Duodenal mucosa (tissue), 2 donors: Measurements from ENCODE around the gene TEX22.

Source experiments
- H3K27ac ChIP-seq: one replicate; pipeline ENCODE4 v1.7.0; 2013; ENCODE audit warnings: low read depth, low read length
- H3K27me3 ChIP-seq, 2 donors: one replicate each; pipeline ENCODE4 v1.7.0; 2013; ENCODE audit warnings: low read length in 2 of 2, control low read depth in 1 of 2; ENCODE audit not compliant: insufficient read depth in 2 of 2, control insufficient read depth in 1 of 2
- H3K36me3 ChIP-seq, 2 donors: one replicate each; pipeline ENCODE4 v1.7.0; 2013; ENCODE audit warnings: low read length in 2 of 2, control low read depth in 1 of 2; ENCODE audit not compliant: insufficient read depth in 2 of 2, control insufficient read depth in 1 of 2
- H3K4me1 ChIP-seq, 2 donors: one replicate each; pipeline ENCODE4 v1.7.0; 2013; ENCODE audit warnings: low read length in 2 of 2, control low read depth in 1 of 2; ENCODE audit not compliant: insufficient read depth in 2 of 2, control insufficient read depth in 1 of 2
- H3K4me3 ChIP-seq, 2 donors: one replicate each; pipeline ENCODE4 v1.7.0; 2013; ENCODE audit warnings: low read length in 2 of 2, low read depth in 1 of 2
- H3K9ac ChIP-seq, 2 donors: one replicate each; pipeline ENCODE4 v1.7.0; 2013; ENCODE audit warnings: low read length in 2 of 2, low read depth in 1 of 2
- H3K9me3 ChIP-seq, 2 donors: one replicate each; pipeline ENCODE4 v1.7.0; 2013; ENCODE audit warnings: low read length in 2 of 2, control low read depth in 1 of 2; ENCODE audit not compliant: control insufficient read depth in 1 of 2

The TEX22 gene

GRCh38 chr14:105440554-105440900 is 42.2 kb downstream of the TEX22 start:
- Histone ChIP-seq H3K4me1 (no peaks in the 10 kb centered on the region), H3K9ac (no peak overlapping the region), H3K27me3 (no peaks in the 10 kb centered on the region), H3K4me3 (no peak overlapping the region), H3K9me3 (no peaks in the 10 kb centered on the region), H3K36me3 (peaks cover 0 to 22% of the 10 kb centered on the region in 2 donors), H3K27ac (no peak overlapping the region)

DNA sequence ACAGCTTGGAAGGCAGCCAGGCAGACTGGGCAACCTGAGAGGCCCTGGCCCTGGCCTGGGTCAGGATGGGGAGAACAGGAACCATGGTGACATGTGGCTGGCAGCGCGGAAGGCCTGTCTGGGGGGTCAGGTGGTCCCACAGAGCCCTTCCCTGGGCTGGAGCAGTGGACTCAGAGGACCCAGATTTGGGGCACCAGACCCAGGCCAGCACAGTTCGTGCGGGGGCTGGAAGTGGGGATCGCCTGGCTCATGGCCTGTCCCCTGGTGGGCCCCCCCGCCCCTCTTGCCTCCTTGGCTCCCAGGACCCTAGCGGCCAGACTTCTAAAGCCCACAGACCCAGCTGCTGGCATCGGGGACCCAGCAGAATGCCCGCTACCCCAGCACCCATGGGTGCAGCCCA is 42.7 kb downstream of the TEX22 start:
- Histone ChIP-seq H3K9me3 (no peaks in the 10 kb centered on the region), H3K4me3 (no peak overlapping the region), H3K9ac (no peak overlapping the region), H3K27me3 (no peaks in the 10 kb centered on the region), H3K4me1 (no peaks in the 10 kb centered on the region), H3K36me3 (peaks cover 0 to 22% of the 10 kb centered on the region in 2 donors), H3K27ac (no peak overlapping the region)

DNA sequence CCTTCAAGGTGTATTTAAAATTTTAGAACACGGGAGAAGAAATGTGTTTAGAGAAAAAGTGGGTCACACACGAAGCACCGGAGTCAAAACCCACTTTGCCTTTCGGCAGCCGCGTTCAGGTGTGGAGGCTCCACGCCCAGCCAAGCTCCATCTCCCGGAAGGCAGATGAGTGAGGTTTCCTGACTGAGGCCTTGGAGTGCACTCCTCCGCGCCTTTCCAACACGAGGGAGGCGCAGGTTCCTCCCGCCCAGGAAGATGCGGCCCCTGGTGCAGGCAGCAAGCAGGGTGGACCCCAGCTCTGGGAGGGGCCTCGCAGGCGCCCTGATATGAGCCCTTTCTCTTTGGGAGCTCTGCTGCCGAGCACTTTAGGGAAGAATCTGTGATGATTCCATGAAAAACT is 43.8 kb downstream of the TEX22 start:
- no peaks in the 10 kb centered on the region for H3K27me3 ChIP-seq
- H3K27ac ChIP-seq, result no peak overlapping the region
- H3K36me3 ChIP-seq, result peaks cover 0 to 22% of the 10 kb centered on the region in 2 donors
- H3K9me3 ChIP-seq, result no peaks in the 10 kb centered on the region
- H3K9ac ChIP-seq, result no peak overlapping the region
- H3K4me1 ChIP-seq, result no peaks in the 10 kb centered on the region
- H3K4me3 ChIP-seq, result no peak overlapping the region

DNA sequence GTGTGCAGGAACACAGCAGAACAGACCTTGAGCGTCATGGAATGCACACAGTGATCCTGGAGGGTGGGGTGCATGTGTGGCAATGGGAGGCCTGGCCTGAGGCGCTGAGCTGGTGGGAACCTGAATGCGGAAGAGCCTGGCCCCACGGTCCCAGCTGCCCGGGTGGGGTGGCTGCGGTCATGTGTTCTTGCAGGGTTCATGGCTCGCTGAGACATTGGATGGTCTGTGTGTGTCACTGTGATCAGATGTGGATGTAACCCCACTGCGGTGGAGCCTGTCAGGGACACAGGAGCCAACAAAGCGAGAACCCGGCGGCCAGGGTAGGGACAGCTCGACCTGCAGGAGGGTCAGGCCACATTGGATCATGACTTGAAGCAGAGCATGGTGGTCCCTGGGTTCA is 44.5 kb downstream of the TEX22 start:
- no peaks in the 10 kb centered on the region for H3K27me3 ChIP-seq
- H3K4me1 ChIP-seq, result no peaks in the 10 kb centered on the region
- H3K27ac ChIP-seq, result no peak overlapping the region
- H3K9me3 ChIP-seq, result no peaks in the 10 kb centered on the region
- no peak overlapping the region for H3K4me3 ChIP-seq
- H3K9ac ChIP-seq, result no peak overlapping the region
- H3K36me3 ChIP-seq, result peaks cover 0 to 22% of the 10 kb centered on the region in 2 donors

GRCh38 chr14:105444859-105445258 is 46.5 kb downstream of the TEX22 start:
- H3K9me3 ChIP-seq, result no peaks in the 10 kb centered on the region
- no peak overlapping the region for H3K9ac ChIP-seq
- H3K4me1 ChIP-seq, result no peaks in the 10 kb centered on the region
- no peak overlapping the region for H3K27ac ChIP-seq
- no peak overlapping the region for H3K4me3 ChIP-seq
- H3K36me3 ChIP-seq, result peaks cover 0 to 17% of the 10 kb centered on the region in 2 donors
- H3K27me3 ChIP-seq, result no peaks in the 10 kb centered on the region

GRCh38 chr14:105445290-105445689 is 47.0 kb downstream of the TEX22 start:
- H3K36me3 ChIP-seq, result peaks cover 0 to 18% of the 10 kb centered on the region in 2 donors

DNA sequence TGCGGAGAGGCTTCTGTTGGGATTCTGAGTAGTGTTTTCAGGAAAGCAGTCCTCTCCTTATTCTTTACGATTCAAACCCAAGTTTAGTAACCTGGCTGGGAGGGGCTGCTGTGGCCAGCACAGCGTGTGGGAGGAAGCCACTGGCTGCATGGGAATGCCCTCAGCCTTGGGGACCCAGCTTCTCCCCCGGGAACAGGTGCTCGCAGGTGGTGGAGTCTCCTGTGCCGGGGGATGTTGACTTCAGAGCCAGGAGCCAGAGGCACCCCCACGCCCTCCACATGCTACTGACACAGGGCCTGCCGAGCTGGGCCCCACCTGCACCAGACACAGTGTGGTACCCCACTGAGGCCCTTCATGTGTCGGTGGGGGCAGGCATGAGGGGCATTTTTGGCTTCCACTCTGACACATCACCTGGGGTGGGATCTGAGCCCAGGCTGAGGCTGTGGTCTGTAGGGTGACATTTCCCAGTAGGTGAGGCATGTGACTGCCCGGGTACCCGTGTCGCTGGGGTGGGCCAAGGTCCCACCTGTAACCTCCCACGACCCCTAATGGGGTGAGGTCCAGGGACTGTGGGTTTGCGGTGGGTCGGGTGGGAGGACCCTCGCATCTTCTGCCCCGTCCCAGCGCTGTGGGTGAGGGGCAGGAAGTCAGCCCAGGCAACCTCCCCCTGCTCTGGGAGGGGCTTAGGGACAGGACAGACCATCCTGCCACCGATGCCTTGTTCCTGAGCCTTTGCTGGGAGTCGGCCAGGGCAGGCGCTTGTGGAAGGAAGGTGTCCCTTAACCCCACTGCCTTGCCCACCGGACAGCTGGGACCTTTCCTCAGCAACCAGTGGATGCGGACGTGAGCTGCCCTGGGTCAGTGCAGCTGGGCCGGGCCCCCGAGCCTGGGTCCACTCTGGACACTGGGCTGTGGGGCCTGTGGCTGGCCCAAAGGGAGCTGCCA is 47.8 kb downstream of the TEX22 start:
- Histone ChIP-seq H3K27ac (no peak overlapping the region), H3K4me1 (no peaks in the 10 kb centered on the region), H3K36me3 (peaks cover 0 to 21% of the 10 kb centered on the region in 2 donors), H3K9ac (no peak overlapping the region), H3K9me3 (no peaks in the 10 kb centered on the region), H3K27me3 (no peaks in the 10 kb centered on the region), H3K4me3 (no peak overlapping the region)

More at GRCh38 chr14:105445290-105445689, 47.0 kb downstream of the TEX22 start:
- no peaks in the 10 kb centered on the region for H3K4me1 ChIP-seq
- no peaks in the 10 kb centered on the region for H3K9me3 ChIP-seq
- no peaks in the 10 kb centered on the region for H3K27me3 ChIP-seq
- no peak overlapping the region for H3K4me3 ChIP-seq
- no peak overlapping the region for H3K27ac ChIP-seq
- no peak overlapping the region for H3K9ac ChIP-seq

DNA sequence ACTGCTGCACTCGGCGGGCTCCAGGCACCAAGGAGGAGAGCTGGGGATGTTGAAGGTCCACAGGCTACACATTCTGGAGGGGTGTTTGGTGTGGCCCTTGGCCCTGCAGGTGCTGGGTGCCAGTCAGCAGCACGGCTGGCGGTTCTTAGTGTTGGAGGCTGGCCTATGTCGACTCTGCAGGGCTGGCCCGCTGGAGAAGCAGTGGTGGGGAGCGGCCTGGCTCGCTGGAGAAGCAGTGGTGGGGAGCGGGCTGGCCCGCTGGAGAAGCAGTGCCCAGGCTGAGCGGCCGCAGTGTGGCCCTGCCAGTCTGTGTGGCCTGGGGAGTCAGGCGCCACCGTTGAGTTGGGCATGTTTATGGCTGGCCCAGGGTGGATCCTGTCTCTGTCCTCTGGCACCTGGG is 48.6 kb downstream of the TEX22 start:
- H3K36me3 ChIP-seq, result peaks cover 0 to 26% of the 10 kb centered on the region in 2 donors
- H3K4me1 ChIP-seq, result no peaks in the 10 kb centered on the region
- no peak overlapping the region for H3K4me3 ChIP-seq
- no peaks in the 10 kb centered on the region for H3K27me3 ChIP-seq
- no peak overlapping the region for H3K27ac ChIP-seq
- no peaks in the 10 kb centered on the region for H3K9me3 ChIP-seq
- no peak overlapping the region for H3K9ac ChIP-seq

DNA sequence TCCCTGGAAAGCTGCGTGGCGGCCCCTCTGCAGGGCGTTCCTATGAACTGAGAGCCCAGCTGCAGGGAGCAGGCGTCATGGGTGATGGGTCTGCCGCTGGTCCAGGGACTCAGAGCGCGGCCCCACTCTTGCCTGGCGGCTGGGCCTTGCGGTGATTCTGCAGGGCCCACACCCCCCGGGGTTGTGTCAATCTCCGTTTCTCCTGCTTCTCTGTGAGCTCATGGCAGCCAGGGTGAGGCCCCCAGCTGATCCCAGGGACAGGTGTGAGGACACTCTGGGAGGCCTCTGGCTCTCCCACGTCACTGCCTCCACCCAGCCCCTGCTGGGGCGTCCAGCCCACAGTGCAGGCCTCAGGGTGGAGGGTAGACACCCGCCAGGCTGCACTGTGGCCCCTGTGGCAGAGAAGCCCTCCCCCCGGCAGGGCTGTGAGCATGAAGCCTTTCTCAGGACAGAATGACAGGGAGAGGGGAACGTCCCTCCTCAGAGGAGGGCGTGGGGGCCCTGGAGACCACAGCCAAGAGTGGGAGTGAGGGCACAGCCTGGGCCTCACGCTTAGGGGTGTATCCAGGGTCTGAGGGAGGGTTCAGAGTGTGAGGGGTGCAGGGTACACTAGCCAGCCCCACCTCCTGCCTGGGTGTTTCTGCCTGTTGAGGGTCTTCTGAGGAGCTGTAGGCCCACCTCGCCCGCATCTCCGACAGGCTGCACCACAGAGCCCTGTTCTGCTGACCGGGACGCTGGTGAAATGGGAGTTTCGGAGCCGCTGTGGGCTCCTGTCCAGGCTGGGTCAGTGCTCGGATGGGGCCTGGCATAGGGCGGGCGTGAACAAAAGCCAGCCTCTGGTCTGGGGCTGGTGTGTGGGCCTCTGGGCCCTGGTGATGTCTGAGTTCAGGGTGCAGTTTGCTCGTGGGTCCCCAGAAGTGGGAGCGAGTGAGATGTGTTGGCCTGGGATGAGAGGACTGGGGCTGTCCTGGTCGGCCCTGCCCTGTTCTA is 49.6 kb downstream of the TEX22 start:
- H3K9ac ChIP-seq, result no peak overlapping the region

DNA sequence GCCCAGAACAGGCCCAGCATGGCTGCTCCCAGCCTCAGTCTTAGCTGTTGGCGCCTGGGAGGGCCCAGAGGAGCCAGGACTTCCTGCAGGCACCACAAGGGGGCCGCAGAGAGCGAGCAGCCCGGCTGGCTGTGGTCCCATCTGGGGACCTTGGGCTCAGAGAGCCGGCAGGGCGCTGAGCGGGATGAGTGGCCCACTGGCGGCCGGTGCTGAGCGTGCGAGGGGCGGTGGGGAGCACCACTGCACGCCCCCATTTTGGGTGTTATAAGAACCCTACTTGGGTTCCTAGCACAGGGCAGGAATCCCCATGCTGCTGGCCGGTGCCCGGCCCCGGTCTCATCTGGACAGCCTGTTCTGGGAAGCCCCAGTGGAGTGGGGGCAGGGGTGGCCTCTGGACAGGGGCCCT is 50.4 kb downstream of the TEX22 start:
- Histone ChIP-seq H3K36me3 (peaks cover 0 to 28% of the 10 kb centered on the region in 2 donors), H3K4me3 (no peak overlapping the region), H3K27ac (no peak overlapping the region), H3K27me3 (no peaks in the 10 kb centered on the region), H3K9ac (no peak overlapping the region), H3K9me3 (no peaks in the 10 kb centered on the region), H3K4me1 (no peaks in the 10 kb centered on the region)

More for the DNA sequence above, 49.6 kb downstream of the TEX22 start:
- Histone ChIP-seq H3K36me3 (peaks cover 0 to 29% of the 10 kb centered on the region in 2 donors), H3K27me3 (no peaks in the 10 kb centered on the region), H3K4me1 (no peaks in the 10 kb centered on the region), H3K9me3 (no peaks in the 10 kb centered on the region), H3K27ac (no peak overlapping the region), H3K4me3 (no peak overlapping the region)
